Activated CD8-positive, alpha-beta T cell treated with anti-CD3 and anti-CD28 coated beads, Interleukin-2, amount 10 ng/mL, durations not matched to agents 7 days and 5 days (primary cell): ENCODE data around the gene TBCD. TPM values are rescaled to one million over a fixed set of nuclear protein-coding genes. Genes with fewer than 3 reads are reported as not detected.

ENCODE experiments used
- ATAC-seq: fragments of 150-1000 bp; cut with Tn5 transposase; one replicate; pipeline ENCODE4 v1.10.0; 2021; ENCODE audit warnings: moderate library complexity
- CTCF ChIA-PET: fragments of 350-600 bp; sonication (Branson Sonifier 250); formaldehyde crosslinking; loops from one replicate; lab custom pipeline; 2021; ENCODE audit warnings: antibody characterized with exemption; lab: Charles Lee
- POLR2A ChIA-PET: fragments of 350-600 bp; sonication (Branson Sonifier 250); formaldehyde crosslinking; loops from one replicate; lab custom pipeline; 2021; ENCODE audit warnings: antibody characterized with exemption; lab: Charles Lee
- DNase-seq: peaks from one replicate; pipeline ENCODE4 v3.0.0-alpha.2; 2020
- H3K27ac Mint-ChIP-seq: one replicate; pipeline ENCODE4 v1.8.0; 2021; ENCODE audit warnings: mild to moderate bottlenecking, mixed read lengths
- H3K27me3 Mint-ChIP-seq: one replicate; pipeline ENCODE4 v1.8.0; 2021; ENCODE audit warnings: low read depth, mixed read lengths
- H3K36me3 Mint-ChIP-seq: one replicate; pipeline ENCODE4 v1.8.0; 2021; ENCODE audit warnings: low read depth, mixed read lengths
- H3K4me1 Mint-ChIP-seq: one replicate; pipeline ENCODE4 v1.8.0; 2021; ENCODE audit warnings: low read depth, mixed read lengths
- H3K4me3 Mint-ChIP-seq: one replicate; pipeline ENCODE4 v1.8.0; 2021; ENCODE audit warnings: mild to moderate bottlenecking, mixed read lengths
- H3K9me3 Mint-ChIP-seq: one replicate; pipeline ENCODE4 v1.8.0; 2022; ENCODE audit warnings: mixed read lengths; ENCODE audit not compliant: insufficient read depth
- total RNA-seq, 2 experiments: library from RNA; stranded (reverse); gene quantifications; one replicate each; pipeline ENCODE4 v1.2.3, GENCODE V29; 2021

Gene TBCD
- total RNA-seq, 2 experiments from 2014 or later: 112 to 122 TPM

GRCh38 chr17:82923366-82924113, 171.7 kb downstream of the TBCD start:
- no peaks in the 10 kb centered on the region for H3K9me3 Mint-ChIP-seq
- no peaks in the 10 kb centered on the region for H3K27me3 Mint-ChIP-seq
- CTCF ChIA-PET: interaction anchor here (1.5 kb wide), 1 partner anchor 141 kb away, joined by 4 read pairs; no protein-coding TSS in a partner anchor
- H3K27ac Mint-ChIP-seq: no peak overlapping the region
- H3K4me3 Mint-ChIP-seq: no peak overlapping the region
- no peak for ATAC-seq
- H3K4me1 Mint-ChIP-seq: no peaks in the 10 kb centered on the region
- peaks cover 26% of the 10 kb centered on the region for H3K36me3 Mint-ChIP-seq
- no peak for DNase-seq
- POLR2A ChIA-PET: no interaction called here

- Mint-ChIP-seq H3K36me3 (peaks cover 29% of the 10 kb centered on the region), H3K27me3 (no peaks in the 10 kb centered on the region), H3K9me3 (no peaks in the 10 kb centered on the region), H3K4me1 (no peaks in the 10 kb centered on the region), H3K27ac (no peak overlapping the region), H3K4me3 (no peak overlapping the region)
- CTCF ChIA-PET: interaction anchor here (1.5 kb wide), 1 partner anchor 142 kb away, joined by 4 read pairs; no protein-coding TSS in a partner anchor
- no peak for ATAC-seq
- POLR2A ChIA-PET: no interaction called here
- no peak for DNase-seq
Observed at GRCh38 chr17:82924214-82924613, 172.3 kb downstream of the TBCD start.

- CTCF ChIA-PET: interaction anchor here (1.5 kb wide), 1 partner anchor 143 kb away, joined by 4 read pairs; no protein-coding TSS in a partner anchor
- H3K36me3 Mint-ChIP-seq: peaks cover 29% of the 10 kb centered on the region
- POLR2A ChIA-PET: interaction anchor here (0.5 kb wide), 1 partner anchor 124 kb away, joined by 3 read pairs; no protein-coding TSS in a partner anchor
Observed at GRCh38 chr17:82924812-82925211, 172.9 kb downstream of the TBCD start.

GRCh38 chr17:82925336-82925735, 173.5 kb downstream of the TBCD start:
- Mint-ChIP-seq H3K4me3 (no peak overlapping the region), H3K27me3 (no peaks in the 10 kb centered on the region), H3K27ac (no peak overlapping the region), H3K36me3 (peaks cover 29% of the 10 kb centered on the region), H3K9me3 (no peaks in the 10 kb centered on the region), H3K4me1 (no peaks in the 10 kb centered on the region)
- ATAC-seq (no peak), DNase-seq (no peak)
- ChIA-PET CTCF (no interaction called here), POLR2A (interaction anchor here (0.5 kb wide), 1 partner anchor 124 kb away, joined by 3 read pairs; no protein-coding TSS in a partner anchor)

More at GRCh38 chr17:82924812-82925211, 172.9 kb downstream of the TBCD start:
- DNase-seq (no peak), ATAC-seq (no peak)
- Mint-ChIP-seq H3K27ac (no peak overlapping the region), H3K27me3 (no peaks in the 10 kb centered on the region), H3K4me3 (no peak overlapping the region), H3K9me3 (no peaks in the 10 kb centered on the region), H3K4me1 (no peaks in the 10 kb centered on the region)

- DNase-seq: no peak
- ChIA-PET POLR2A (no interaction called here), CTCF (no interaction called here)
- ATAC-seq: no peak
- no peaks in the 10 kb centered on the region for H3K27me3 Mint-ChIP-seq
- no peaks in the 10 kb centered on the region for H3K9me3 Mint-ChIP-seq
- no peak overlapping the region for H3K27ac Mint-ChIP-seq
- H3K36me3 Mint-ChIP-seq: peaks cover 26% of the 10 kb centered on the region
- no peak overlapping the region for H3K4me3 Mint-ChIP-seq
- no peaks in the 10 kb centered on the region for H3K4me1 Mint-ChIP-seq
Observed at GRCh38 chr17:82926081-82926480, 174.2 kb downstream of the TBCD start.

- ChIA-PET POLR2A (no interaction called here), CTCF (no interaction called here)
- Mint-ChIP-seq H3K4me1 (no peaks in the 10 kb centered on the region), H3K27me3 (no peaks in the 10 kb centered on the region), H3K36me3 (peaks cover 25% of the 10 kb centered on the region), H3K4me3 (no peak overlapping the region), H3K27ac (no peak overlapping the region), H3K9me3 (no peaks in the 10 kb centered on the region)
- ATAC-seq: no peak
- no peak for DNase-seq
Observed at GRCh38 chr17:82926716-82927115, 174.9 kb downstream of the TBCD start.

GRCh38 chr17:82927311-82927660, 175.4 kb downstream of the TBCD start:
- ChIA-PET POLR2A (no interaction called here), CTCF (no interaction called here)
- Mint-ChIP-seq H3K4me1 (no peaks in the 10 kb centered on the region), H3K36me3 (peaks cover 26% of the 10 kb centered on the region), H3K4me3 (no peak overlapping the region), H3K9me3 (no peaks in the 10 kb centered on the region), H3K27me3 (no peaks in the 10 kb centered on the region), H3K27ac (no peak overlapping the region)
- DNase-seq (no peak), ATAC-seq (no peak)

GRCh38 chr17:82927661-82928601, 176.1 kb downstream of the TBCD start:
- Mint-ChIP-seq H3K27ac (no peak overlapping the region), H3K9me3 (no peaks in the 10 kb centered on the region), H3K4me1 (no peaks in the 10 kb centered on the region), H3K4me3 (no peak overlapping the region), H3K27me3 (no peaks in the 10 kb centered on the region), H3K36me3 (peaks cover 31% of the 10 kb centered on the region)
- DNase-seq (no peak), ATAC-seq (no peak)
- POLR2A ChIA-PET: interaction anchor here (1.1 kb wide), 1 partner anchor 14 kb away, joined by 3 read pairs; no protein-coding TSS in a partner anchor
- CTCF ChIA-PET: no interaction called here

GRCh38 chr17:82929011-82929622, 177.3 kb downstream of the TBCD start:
- Mint-ChIP-seq H3K4me3 (no peak overlapping the region), H3K27ac (no peak overlapping the region)
- POLR2A ChIA-PET: interaction anchor here (0.6 kb wide), 1 partner anchor 252 kb away, joined by 3 read pairs; no protein-coding TSS in a partner anchor

GRCh38 chr17:82929676-82930042, 177.8 kb downstream of the TBCD start:
- H3K36me3 Mint-ChIP-seq: peaks cover 31% of the 10 kb centered on the region
- no peak overlapping the region for H3K27ac Mint-ChIP-seq
- POLR2A ChIA-PET: interaction anchor here (0.6 kb wide), 1 partner anchor 252 kb away, joined by 3 read pairs; no protein-coding TSS in a partner anchor
- no peaks in the 10 kb centered on the region for H3K27me3 Mint-ChIP-seq
- H3K4me3 Mint-ChIP-seq: no peak overlapping the region
- H3K4me1 Mint-ChIP-seq: no peaks in the 10 kb centered on the region
- DNase-seq (no peak), ATAC-seq (no peak)
- CTCF ChIA-PET: no interaction called here
- no peaks in the 10 kb centered on the region for H3K9me3 Mint-ChIP-seq

More at GRCh38 chr17:82929011-82929622, 177.3 kb downstream of the TBCD start:
- Mint-ChIP-seq H3K4me1 (no peaks in the 10 kb centered on the region), H3K9me3 (no peaks in the 10 kb centered on the region), H3K36me3 (peaks cover 33% of the 10 kb centered on the region), H3K27me3 (no peaks in the 10 kb centered on the region)
- DNase-seq: no peak
- CTCF ChIA-PET: no interaction called here
- ATAC-seq: no peak

GRCh38 chr17:82930043-82930923, 178.4 kb downstream of the TBCD start:
- Mint-ChIP-seq H3K27ac (no peak overlapping the region), H3K36me3 (peaks cover 34% of the 10 kb centered on the region), H3K9me3 (no peaks in the 10 kb centered on the region), H3K4me1 (no peaks in the 10 kb centered on the region), H3K4me3 (no peak overlapping the region), H3K27me3 (no peaks in the 10 kb centered on the region)
- CTCF ChIA-PET: no interaction called here
- DNase-seq: no peak
- no peak for ATAC-seq
- POLR2A ChIA-PET: no interaction called here
